ENCODE data around the gene BOLA2B. TPM values are rescaled to one million over a fixed set of nuclear protein-coding genes. Genes with fewer than 3 reads are reported as not detected.

The BOLA2B gene
- 161 and 183 TPM in 2 replicates for total RNA-seq

GRCh38 chr16:30193615-30194014 lies at the start of gene BOLA2B, which contains the start of gene SLX1A:
BOLA2B (minus strand) TSS chr16:30193666; CDS start chr16:30193595, 71 bp downstream.
SLX1A (plus strand) TSS chr16:30193875; CDS start chr16:30194085, 210 bp downstream.

GRCh38 chr16:30199049-30199448 lies 5.6 kb upstream of the BOLA2B start, which contains the start of gene SULT1A3:
SULT1A3 (plus strand) TSS chr16:30199255; CDS start chr16:30200729, 1,474 bp downstream.

GRCh38 chr16:30183233-30184095 lies 10.0 kb downstream of the BOLA2B start, which contains the start of gene CORO1A:
CORO1A (plus strand) TSS chr16:30183602; CDS start chr16:30185210, 1,608 bp downstream.

Other genes with a start within 250 kb of the BOLA2B start
- gene TMEM219, start 231.6 kb downstream of the BOLA2B start, total RNA-seq, result 73.1 TPM in 2 replicates
- gene TAOK2, start 219.8 kb downstream of the BOLA2B start, total RNA-seq, result 86.4 and 95.9 TPM in 2 replicates
- 5.5 and 8.4 TPM in 2 replicates for gene HIRIP3, start 198.0 kb downstream of the BOLA2B start, total RNA-seq
- 20.8 and 65.8 TPM in 2 replicates for gene INO80E, start 197.4 kb downstream of the BOLA2B start, total RNA-seq
- gene DOC2A, start 182.6 kb downstream of the BOLA2B start, total RNA-seq, result 0.76 TPM in 1 of 2 replicates, not detected in the other
- gene C16orf92, start 170.5 kb downstream of the BOLA2B start, total RNA-seq, result not detected in 2 replicates
- 0.32 TPM in 1 of 2 replicates, not detected in the other for gene TLCD3B, start 162.4 kb downstream of the BOLA2B start, total RNA-seq
- 265 and 367 TPM in 2 replicates for gene ALDOA, start 127.9 kb downstream of the BOLA2B start, total RNA-seq
- gene PPP4C, start 117.7 kb downstream of the BOLA2B start, total RNA-seq, result 256 and 366 TPM in 2 replicates
- gene TBX6, start 101.7 kb downstream of the BOLA2B start, total RNA-seq, result under 0.01 and 0.15 TPM in 2 replicates
- 12.0 and 20.1 TPM in 2 replicates for gene YPEL3, start 97.5 kb downstream of the BOLA2B start, total RNA-seq
- gene GDPD3, start 80.1 kb downstream of the BOLA2B start, total RNA-seq, result 0.32 and 0.61 TPM in 2 replicates
- 20.5 and 31.8 TPM in 2 replicates for gene MAPK3, start 70.4 kb downstream of the BOLA2B start, total RNA-seq
- 1.2 and 4.2 TPM in 2 replicates for gene CORO1A, start 10.1 kb downstream of the BOLA2B start, total RNA-seq
- 38.9 and 52.3 TPM in 2 replicates for gene SLX1A, start 209 bp upstream of the BOLA2B start, total RNA-seq
- 4.0 and 4.2 TPM in 2 replicates for gene SULT1A3, start 5.6 kb upstream of the BOLA2B start, total RNA-seq
- 0.65 TPM in 1 of 2 replicates, not detected in the other for gene NPIPB13, start 54.8 kb upstream of the BOLA2B start, total RNA-seq
- 38.0 and 51.4 TPM in 2 replicates for gene CD2BP2, start 161.6 kb upstream of the BOLA2B start, total RNA-seq
- gene TBC1D10B, start 176.8 kb upstream of the BOLA2B start, total RNA-seq, result 29.2 and 33.1 TPM in 2 replicates
- gene MYL11, start 181.1 kb upstream of the BOLA2B start, total RNA-seq, result not detected in 2 replicates
- not detected in 2 replicates for gene SEPTIN1, start 188.9 kb upstream of the BOLA2B start, total RNA-seq
- 14.1 and 18.2 TPM in 2 replicates for gene ZNF48, start 201.8 kb upstream of the BOLA2B start, total RNA-seq
- 12.2 and 17.2 TPM in 2 replicates for gene ZNF771, start 213.9 kb upstream of the BOLA2B start, total RNA-seq
- gene DCTPP1, start 236.4 kb upstream of the BOLA2B start, total RNA-seq, result 48.1 and 58.1 TPM in 2 replicates

All from epithelial cell of umbilical artery (primary cell).